ENCODE data around the gene GJA9.

- TF ChIP-seq CTCF (conservative IDR thresholded peaks at IDR 0.05; ENCODE audit: low read depth, low read length) (no peak), POLR2A (IDR thresholded peaks at IDR 0.05; ENCODE audit: low read depth, low read length) (no peak), SMC3 (IDR thresholded peaks at IDR 0.05; ENCODE audit: low read depth, low read length) (no peak)
Observed at GRCh38 chr1:38833146-38833545, 48.2 kb downstream of the GJA9 start.
